GM12864 (cell line): ENCODE data around the gene E4F1.

Source experiments
- DNase-seq: peaks from one replicate; pipeline ENCODE4 v3.0.0-alpha.2; 2011; ENCODE audit warnings: low read depth
- H3K4me3 ChIP-seq: 2 replicates; pipeline ENCODE4 v1.5.1; 2011; ENCODE audit warnings: mild to moderate bottlenecking, low read depth, low read length, control low read depth
- TF ChIP-seq, protein P1 (sequence below): IDR thresholded peaks from 2 replicates; pipeline ENCODE4 v1.5.1; 2011; ENCODE audit warnings: low read depth, mild to moderate bottlenecking, moderate library complexity, low read length, control low read depth, inconsistent platforms; ENCODE audit errors: missing control alignments

The E4F1 gene

DNA sequence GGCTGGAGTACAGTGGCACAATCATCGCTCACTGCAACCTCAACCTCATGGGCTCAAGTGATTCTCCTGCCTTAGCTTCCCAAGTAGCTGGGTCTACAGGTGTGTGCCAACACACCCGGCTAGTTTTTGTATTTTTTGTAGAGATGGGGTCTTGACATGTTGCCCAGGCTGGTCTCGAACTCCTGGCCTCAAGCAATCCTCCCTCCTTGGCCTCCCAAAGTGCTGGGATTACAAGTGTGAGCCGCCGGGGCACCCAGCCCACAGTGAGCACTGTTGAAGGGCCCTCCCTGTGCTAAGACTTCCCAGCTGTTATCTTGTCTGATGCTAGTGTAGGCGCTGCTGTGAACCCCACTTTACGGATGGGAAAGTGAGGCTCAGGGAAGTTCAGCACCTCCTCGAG, 35.0 kb upstream of the E4F1 start:
- H3K4me3 ChIP-seq: no peak overlapping the region
- DNase-seq: no peak
- TF ChIP-seq, protein P1, sequence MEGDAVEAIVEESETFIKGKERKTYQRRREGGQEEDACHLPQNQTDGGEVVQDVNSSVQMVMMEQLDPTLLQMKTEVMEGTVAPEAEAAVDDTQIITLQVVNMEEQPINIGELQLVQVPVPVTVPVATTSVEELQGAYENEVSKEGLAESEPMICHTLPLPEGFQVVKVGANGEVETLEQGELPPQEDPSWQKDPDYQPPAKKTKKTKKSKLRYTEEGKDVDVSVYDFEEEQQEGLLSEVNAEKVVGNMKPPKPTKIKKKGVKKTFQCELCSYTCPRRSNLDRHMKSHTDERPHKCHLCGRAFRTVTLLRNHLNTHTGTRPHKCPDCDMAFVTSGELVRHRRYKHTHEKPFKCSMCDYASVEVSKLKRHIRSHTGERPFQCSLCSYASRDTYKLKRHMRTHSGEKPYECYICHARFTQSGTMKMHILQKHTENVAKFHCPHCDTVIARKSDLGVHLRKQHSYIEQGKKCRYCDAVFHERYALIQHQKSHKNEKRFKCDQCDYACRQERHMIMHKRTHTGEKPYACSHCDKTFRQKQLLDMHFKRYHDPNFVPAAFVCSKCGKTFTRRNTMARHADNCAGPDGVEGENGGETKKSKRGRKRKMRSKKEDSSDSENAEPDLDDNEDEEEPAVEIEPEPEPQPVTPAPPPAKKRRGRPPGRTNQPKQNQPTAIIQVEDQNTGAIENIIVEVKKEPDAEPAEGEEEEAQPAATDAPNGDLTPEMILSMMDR: no peak

DNA sequence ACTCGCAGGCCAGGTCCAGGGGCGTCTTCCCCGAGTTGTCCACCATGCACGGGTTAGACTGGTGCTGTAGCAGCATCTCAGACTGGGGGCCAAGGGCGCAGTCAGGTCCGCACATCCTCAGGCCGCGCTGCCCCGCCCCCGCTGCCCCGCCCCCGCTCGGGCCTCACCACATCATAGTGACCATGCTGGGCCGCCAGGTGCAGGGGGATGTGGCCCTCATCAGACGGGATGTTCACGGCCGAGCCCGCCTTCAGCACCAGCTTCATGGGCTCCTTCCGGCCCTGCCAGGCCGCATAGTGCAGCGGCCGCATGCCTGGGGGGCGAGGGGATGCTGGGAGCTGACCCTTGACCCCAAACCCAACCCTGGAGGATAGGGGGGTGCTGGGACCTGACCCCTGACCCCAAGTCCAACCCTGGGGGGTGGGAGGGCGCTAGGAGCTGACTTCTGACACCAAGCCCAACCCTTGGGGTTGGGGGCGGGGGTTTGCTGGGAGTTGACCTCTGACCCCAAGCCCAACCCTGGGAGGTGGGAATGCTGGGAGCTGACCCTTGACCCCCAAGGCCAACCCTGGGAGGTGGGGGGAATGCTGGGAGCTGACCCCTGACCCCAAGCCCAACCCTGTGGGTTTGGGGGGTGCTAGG, 34.0 kb upstream of the E4F1 start:
- no peak overlapping the region for H3K4me3 ChIP-seq
- TF ChIP-seq, protein P1: no peak
- DNase-seq: no peak

DNA sequence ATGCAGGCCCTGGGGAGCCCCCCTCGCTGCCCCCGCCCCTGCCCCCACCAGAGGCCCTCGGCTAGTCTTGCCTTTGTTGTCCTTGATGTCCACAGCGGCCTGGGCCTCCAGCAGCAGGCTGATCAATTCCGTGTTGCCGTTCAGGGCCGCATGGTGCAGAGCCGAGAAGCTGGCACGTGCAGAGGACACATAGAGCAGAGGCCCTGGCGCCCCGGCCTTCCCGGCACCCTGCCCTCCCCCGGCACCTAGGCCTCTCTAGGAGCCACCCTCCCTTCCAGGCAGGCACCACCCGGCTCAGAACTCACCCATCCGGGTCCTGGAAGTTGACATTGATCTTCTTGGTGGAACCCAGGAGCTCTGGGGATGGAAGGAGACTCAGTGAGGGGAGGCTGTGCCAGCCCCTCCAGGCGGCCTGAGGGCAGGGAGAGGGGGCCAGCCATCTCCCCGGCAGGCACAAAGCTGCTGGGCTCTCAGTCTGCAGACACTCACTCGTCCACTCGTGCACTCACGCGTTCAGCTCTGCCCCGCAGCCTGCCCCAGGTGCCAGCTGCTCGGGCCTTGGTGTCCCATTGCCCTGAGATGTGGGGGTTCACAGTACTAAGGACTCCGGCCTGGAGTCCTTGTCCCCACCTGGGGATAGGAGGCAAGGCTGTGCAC, 33.3 kb upstream of the E4F1 start:
- TF ChIP-seq, protein P1: no peak
- no peak for DNase-seq
- H3K4me3 ChIP-seq: no peak overlapping the region

DNA sequence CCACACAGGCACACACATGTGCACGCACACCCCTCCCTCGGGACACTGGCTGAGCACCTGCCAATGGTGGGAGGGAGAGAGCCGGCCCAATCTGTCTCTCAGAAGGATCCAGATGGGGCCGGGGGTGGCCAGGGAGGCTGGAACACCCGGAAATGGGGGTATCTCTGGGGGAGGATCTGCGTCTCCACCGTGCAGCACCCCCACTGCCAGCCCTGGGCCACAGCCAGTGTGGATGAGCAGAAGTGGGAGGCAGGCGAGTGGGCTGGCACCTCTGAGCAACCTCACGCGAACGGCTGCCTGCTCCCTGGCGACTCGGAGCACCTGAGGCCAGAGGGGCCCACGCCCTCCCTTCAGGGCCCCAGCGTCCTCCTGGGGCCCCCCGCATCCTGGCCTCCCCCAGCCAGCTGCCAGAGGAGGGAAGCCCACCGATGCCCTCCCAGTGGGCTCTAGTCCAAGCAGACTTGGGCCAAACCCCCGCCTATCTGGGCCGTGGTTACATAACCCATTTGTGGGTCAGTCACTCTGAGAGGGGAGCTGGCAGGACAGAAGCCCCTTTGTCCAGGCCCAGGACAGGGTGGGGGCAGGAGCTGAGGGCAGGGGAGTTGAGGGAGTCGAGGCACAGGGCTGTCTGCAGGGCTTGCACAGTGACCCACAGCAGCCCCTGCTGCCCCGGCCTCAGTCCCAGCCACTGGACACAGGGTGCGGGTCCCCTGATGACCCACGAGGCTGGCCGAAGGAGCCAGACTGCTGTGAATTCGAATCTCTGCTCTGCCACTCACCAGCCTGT, 32.5 kb upstream of the E4F1 start:
- DNase-seq: no peak
- no peak overlapping the region for H3K4me3 ChIP-seq
- TF ChIP-seq, protein P1: no peak

DNA sequence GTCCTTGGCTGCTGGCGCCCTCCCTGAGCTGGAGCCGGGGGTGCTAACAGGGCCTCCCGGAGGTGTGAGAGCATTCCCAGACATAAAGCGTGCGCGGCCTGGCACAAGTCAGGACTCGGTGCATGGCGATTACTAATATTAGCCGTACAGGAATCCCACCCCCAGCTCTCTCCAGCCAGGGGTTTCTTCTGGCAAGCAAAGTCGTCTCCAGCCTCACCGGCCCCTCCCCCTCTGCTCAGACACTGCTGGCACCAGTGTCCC, 32.0 kb upstream of the E4F1 start:
- H3K4me3 ChIP-seq: no peak overlapping the region
- DNase-seq: no peak
- TF ChIP-seq, protein P1: no peak

DNA sequence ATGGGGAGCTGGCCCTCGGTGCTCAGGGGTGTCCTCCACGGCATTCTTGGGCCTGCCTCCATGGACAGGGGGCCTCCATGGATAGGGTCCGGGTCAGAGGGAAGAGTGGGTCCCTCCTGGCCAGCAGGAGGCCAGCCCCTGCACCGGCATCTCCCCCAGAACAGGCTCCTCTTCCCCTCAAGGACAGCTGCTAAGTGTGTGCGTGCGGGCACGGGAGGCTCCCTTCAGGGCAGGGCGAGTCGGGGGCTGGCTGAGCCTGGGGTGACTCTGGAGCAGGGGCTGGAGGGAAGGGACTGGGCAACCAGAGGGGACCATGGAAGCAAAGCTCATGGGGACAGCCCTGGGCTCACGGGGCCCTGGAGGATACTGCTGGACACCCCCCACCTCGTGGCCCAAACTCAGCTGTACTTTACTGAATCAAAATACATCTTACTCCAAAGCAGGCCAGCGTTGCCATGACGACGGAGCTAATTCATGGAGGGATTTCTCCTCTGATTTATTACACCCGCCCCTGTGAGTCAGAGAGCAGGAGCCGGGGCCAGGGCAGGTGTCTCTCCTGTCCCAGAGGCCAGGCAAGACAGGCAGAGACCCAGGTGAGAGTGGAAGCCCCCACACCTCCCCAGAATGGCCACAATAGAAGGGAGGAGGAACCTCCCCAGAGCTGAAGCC, 29.1 kb upstream of the E4F1 start:
- no peak overlapping the region for H3K4me3 ChIP-seq
- no peak for DNase-seq
- TF ChIP-seq, protein P1: no peak
